Smooth muscle cell (in vitro differentiated cells): ENCODE measurements around the gene MMP12. TPM values are rescaled to one million over a fixed set of nuclear protein-coding genes. Genes with fewer than 3 reads are reported as not detected.

Experiments
- DNase-seq: peaks from one replicate; lab custom pipeline; 2025; ENCODE audit not compliant: unreplicated experiment; lab: John Stamatoyannopoulos, UW
- H2AFZ ChIP-seq: fragments of 200-600 bp; sonication (generic); 2 replicates; pipeline ENCODE4 v1.6.0; 2016; ENCODE audit warnings: antibody characterized with exemption, low read depth, mild to moderate bottlenecking
- H3F3A ChIP-seq: fragments of 200-600 bp; sonication (generic); 2 replicates; pipeline ENCODE4 v1.6.0; 2017; ENCODE audit warnings: antibody characterized with exemption, low read depth
- H3K27ac ChIP-seq: fragments of 200-600 bp; sonication (generic); 2 replicates; pipeline ENCODE4 v1.5.1; 2016; ENCODE audit warnings: low read depth, mild to moderate bottlenecking
- H3K27me3 ChIP-seq: fragments of 200-600 bp; sonication (generic); 2 replicates; pipeline ENCODE4 v1.6.1; 2016; ENCODE audit warnings: low read depth, mild to moderate bottlenecking
- H3K36me3 ChIP-seq: fragments of 200-600 bp; sonication (generic); 2 replicates; pipeline ENCODE4 v1.5.1; 2016; ENCODE audit warnings: low read depth
- H3K4me1 ChIP-seq: fragments of 200-600 bp; sonication (generic); 2 replicates; pipeline ENCODE4 v1.5.1; 2016; ENCODE audit warnings: low read depth
- H3K4me2 ChIP-seq: fragments of 200-600 bp; sonication (generic); 2 replicates; pipeline ENCODE4 v1.6.0; 2016; ENCODE audit warnings: mild to moderate bottlenecking
- H3K4me3 ChIP-seq: fragments of 200-600 bp; sonication (generic); 2 replicates; pipeline ENCODE4 v1.5.1; 2016; ENCODE audit warnings: mild to moderate bottlenecking
- H3K79me2 ChIP-seq: fragments of 200-600 bp; sonication (generic); 2 replicates; pipeline ENCODE4 v1.6.0; 2016; ENCODE audit warnings: low read depth, mild to moderate bottlenecking
- H3K9ac ChIP-seq: fragments of 200-600 bp; sonication (generic); 2 replicates; pipeline ENCODE4 v1.6.0; 2016; ENCODE audit warnings: low read depth
- H3K9me3 ChIP-seq: fragments of 200-600 bp; sonication (generic); replicated peaks from 2 replicates; pipeline ENCODE4 v1.5.1; 2016; ENCODE audit warnings: low read depth
- H4K20me1 ChIP-seq: fragments of 200-600 bp; sonication (generic); 2 replicates; pipeline ENCODE4 v1.6.0; 2016; ENCODE audit warnings: low read depth
- WGBS: methylation state at CpG from one replicate; pipeline ENCODE4 v1.1.7; 2016; ENCODE audit warnings: low lambda C conversion rate; 5-methylcytosine and 5-hydroxymethylcytosine counted together
- polyA plus RNA-seq: library from polyadenylated mRNA; unstranded; fragments of >200 nt; fragmentation: Nextera tagmentation; extraction: Ambion mirVana; gene quantifications from 2 replicates; pipeline ENCODE4 v1.2.1, GENCODE V29; 2016
- total RNA-seq: library from RNA; depleted of rRNA; stranded (reverse); fragments of >200 nt; gene quantifications from 2 replicates; pipeline ENCODE4 v1.2.3, GENCODE V29; 2014
- TF ChIP-seq, protein P1 (sequence below): fragments of 200-600 bp; sonication (generic); IDR thresholded peaks from 2 replicates; pipeline ENCODE4 v1.5.1; 2017; ENCODE audit warnings: borderline replicate concordance, mild to moderate bottlenecking, antibody characterized with exemption; ENCODE audit not compliant: insufficient read depth, poor library complexity, severe bottlenecking

Gene MMP12
- 7.7 and 10.7 TPM in 2 replicates for total RNA-seq
- polyA plus RNA-seq, result 0.62 and 6.0 TPM in 2 replicates

DNA sequence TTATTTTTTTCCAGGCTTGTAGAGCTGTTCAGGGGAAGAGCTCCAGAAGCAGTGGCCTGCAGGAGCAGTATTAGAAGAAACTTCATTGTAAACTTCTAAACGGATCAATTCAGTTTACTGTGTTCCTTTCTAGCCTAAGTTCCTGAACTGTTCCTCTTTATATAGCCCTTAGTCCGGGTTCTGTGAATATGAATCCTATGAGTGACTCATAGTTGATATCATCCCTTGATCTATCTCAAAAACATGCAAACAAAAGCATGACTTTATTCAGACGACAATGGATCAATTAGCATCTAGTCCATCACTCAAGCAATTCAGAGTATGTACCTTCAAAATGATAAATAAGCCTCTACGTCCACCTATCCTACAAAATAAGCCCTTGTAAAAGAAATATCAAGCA, at the start of gene MMP12:
MMP12 (minus strand) TSS at position 131 of the 400 bp plus-strand sequence; CDS start at position 86, 45 bp downstream.
- H2AFZ ChIP-seq, result no peak within 1 kb of the TSS
- no peaks in the 10 kb centered on the region for H3K79me2 ChIP-seq
- H4K20me1 ChIP-seq, result no peaks in the 10 kb centered on the region
- WGBS, result 76% methylated on average over 4 of the region's 4 CpGs
- no peaks in the 10 kb centered on the region for H3F3A ChIP-seq
- TF ChIP-seq, protein P1, sequence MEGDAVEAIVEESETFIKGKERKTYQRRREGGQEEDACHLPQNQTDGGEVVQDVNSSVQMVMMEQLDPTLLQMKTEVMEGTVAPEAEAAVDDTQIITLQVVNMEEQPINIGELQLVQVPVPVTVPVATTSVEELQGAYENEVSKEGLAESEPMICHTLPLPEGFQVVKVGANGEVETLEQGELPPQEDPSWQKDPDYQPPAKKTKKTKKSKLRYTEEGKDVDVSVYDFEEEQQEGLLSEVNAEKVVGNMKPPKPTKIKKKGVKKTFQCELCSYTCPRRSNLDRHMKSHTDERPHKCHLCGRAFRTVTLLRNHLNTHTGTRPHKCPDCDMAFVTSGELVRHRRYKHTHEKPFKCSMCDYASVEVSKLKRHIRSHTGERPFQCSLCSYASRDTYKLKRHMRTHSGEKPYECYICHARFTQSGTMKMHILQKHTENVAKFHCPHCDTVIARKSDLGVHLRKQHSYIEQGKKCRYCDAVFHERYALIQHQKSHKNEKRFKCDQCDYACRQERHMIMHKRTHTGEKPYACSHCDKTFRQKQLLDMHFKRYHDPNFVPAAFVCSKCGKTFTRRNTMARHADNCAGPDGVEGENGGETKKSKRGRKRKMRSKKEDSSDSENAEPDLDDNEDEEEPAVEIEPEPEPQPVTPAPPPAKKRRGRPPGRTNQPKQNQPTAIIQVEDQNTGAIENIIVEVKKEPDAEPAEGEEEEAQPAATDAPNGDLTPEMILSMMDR, result no peak
- no peaks in the 10 kb centered on the region for H3K4me1 ChIP-seq
- no peaks in the 10 kb centered on the region for H3K36me3 ChIP-seq
- H3K9me3 ChIP-seq, result no peaks in the 10 kb centered on the region
- DNase-seq, result no peak
- no peak within 1 kb of the TSS for H3K4me2 ChIP-seq
- H3K4me3 ChIP-seq, result no peak within 1 kb of the TSS
- no peak within 1 kb of the TSS for H3K9ac ChIP-seq
- no peak within 1 kb of the TSS for H3K27ac ChIP-seq
- H3K27me3 ChIP-seq, result no peaks in the 10 kb centered on the region

DNA sequence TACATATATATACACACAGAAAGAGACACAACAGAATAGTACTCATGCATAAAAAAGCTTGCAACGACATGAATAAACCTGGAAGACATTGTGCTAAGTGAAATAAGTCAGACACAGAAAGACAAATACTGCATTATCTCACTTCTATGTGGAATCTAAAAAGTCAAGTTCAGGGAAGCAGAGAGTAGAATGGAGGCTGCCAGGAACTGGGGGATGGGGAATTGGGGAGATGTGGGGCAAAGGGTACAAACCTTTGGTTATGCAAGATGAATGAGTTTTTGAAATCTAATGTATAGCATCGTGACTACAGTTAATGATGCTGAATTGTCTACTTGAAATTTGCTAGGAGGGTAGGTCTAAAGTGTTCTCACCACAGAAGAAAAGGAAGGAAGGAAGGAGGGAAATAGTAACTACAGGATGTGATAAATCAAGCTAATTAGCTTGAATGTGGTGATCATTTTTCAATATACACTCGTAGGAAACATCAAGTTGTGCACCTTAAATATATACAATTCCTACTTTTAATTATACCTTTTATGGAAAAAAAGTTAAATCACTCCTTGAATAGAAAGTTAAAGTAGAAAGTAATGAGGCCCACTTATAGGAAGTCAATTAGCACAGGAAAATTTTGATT, 46.9 kb upstream of the MMP12 start:
- no peak overlapping the region for H3K27ac ChIP-seq
- H2AFZ ChIP-seq, result no peak overlapping the region
- H3K4me2 ChIP-seq, result no peak overlapping the region
- no peaks in the 10 kb centered on the region for H3F3A ChIP-seq
- DNase-seq, result no peak
- no peak overlapping the region for H3K4me3 ChIP-seq
- no peaks in the 10 kb centered on the region for H3K9me3 ChIP-seq
- H3K27me3 ChIP-seq, result no peaks in the 10 kb centered on the region
- no peaks in the 10 kb centered on the region for H3K79me2 ChIP-seq
- peaks cover 7% of the 10 kb centered on the region for H3K4me1 ChIP-seq
- no peaks in the 10 kb centered on the region for H3K36me3 ChIP-seq
- 83% methylated on average over 3 of the region's 3 CpGs for WGBS
- TF ChIP-seq, protein P1, result no peak
- H4K20me1 ChIP-seq, result no peaks in the 10 kb centered on the region
- no peak overlapping the region for H3K9ac ChIP-seq

DNA sequence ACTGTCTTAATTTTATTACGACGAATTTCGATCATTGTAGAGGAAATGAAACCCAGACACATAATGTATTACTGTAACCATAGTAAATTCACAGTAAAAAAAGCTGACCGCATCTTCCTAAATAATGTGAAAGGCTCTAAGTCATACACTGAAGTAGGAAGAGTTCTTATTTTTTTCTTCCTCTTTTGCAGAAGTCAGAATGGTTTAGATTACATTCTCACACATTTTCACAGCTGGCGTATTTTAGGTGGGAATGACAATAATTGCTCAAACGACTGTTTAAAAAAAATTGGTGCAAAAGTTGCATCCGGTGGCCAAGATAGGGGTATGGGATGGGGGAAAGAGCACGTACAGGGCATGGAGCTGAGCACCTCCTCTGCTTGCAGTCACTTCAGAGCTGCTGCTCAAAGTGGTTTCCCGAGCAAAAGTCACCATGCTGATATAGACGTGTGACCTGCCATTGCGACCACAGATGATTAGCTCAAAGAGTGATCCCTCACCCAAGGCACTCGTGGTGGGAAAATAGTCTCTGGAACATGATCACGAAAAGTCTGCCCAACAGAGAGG, 45.4 kb upstream of the MMP12 start:
- Histone ChIP-seq H3K36me3 (no peaks in the 10 kb centered on the region), H2AFZ (no peak overlapping the region), H3K9ac (no peak overlapping the region), H3K9me3 (no peaks in the 10 kb centered on the region), H3K79me2 (no peaks in the 10 kb centered on the region), H3K27me3 (no peaks in the 10 kb centered on the region), H3K4me1 (peaks cover 6% of the 10 kb centered on the region), H3K4me2 (no peak overlapping the region), H3F3A (no peaks in the 10 kb centered on the region), H4K20me1 (no peaks in the 10 kb centered on the region), H3K4me3 (no peak overlapping the region), H3K27ac (no peak overlapping the region)
- WGBS, result 95% methylated on average over 13 of the region's 13 CpGs
- TF ChIP-seq, protein P1, result no peak
- no peak for DNase-seq

DNA sequence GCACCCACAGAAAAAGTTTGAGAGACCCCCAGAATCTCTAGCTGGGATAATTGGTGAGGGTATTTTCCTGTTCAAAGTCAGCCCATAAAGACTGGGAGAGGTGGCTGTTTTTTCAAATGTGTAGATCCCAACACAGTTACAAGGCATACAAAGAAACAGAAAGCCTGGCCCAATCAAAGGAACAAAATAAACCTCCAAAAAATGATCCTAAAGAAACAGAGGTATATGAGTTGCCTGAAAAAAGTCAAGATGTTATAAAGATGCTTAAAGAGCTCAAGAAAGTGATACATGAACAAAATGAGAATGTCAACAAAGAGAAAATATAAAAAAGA, 40.2 kb upstream of the MMP12 start:
- H4K20me1 ChIP-seq, result no peaks in the 10 kb centered on the region
- no peak overlapping the region for H3K27ac ChIP-seq
- H3K4me3 ChIP-seq, result no peak overlapping the region
- H3K79me2 ChIP-seq, result no peaks in the 10 kb centered on the region
- H3K27me3 ChIP-seq, result no peaks in the 10 kb centered on the region
- H3K9ac ChIP-seq, result no peak overlapping the region
- no peak overlapping the region for H2AFZ ChIP-seq
- no peaks in the 10 kb centered on the region for H3K36me3 ChIP-seq
- H3F3A ChIP-seq, result no peaks in the 10 kb centered on the region
- H3K4me2 ChIP-seq, result no peak overlapping the region
- TF ChIP-seq, protein P1, result no peak
- H3K9me3 ChIP-seq, result no peaks in the 10 kb centered on the region
- DNase-seq, result no peak
- peaks cover 11% of the 10 kb centered on the region for H3K4me1 ChIP-seq
